Anterior cingulate cortex (tissue), 58 donors: ENCODE results near the gene CNGB1.
"Not testable (repeated sequence)": the region's sequence is repeated elsewhere in the genome, so short reads cannot be mapped to it uniquely, and the experiment has no call there.

Experiments used
- DNase-seq, 58 donors: peaks; one replicate each; lab custom pipeline; 2025; lab: John Stamatoyannopoulos, UW

CNGB1 gene

GRCh38 chr16:57956924-57957672 is 13.8 kb downstream of the CNGB1 start:
- DNase-seq = no peak

GRCh38 chr16:57956270-57956808 is 14.6 kb downstream of the CNGB1 start:
- DNase-seq = no peak

DNA sequence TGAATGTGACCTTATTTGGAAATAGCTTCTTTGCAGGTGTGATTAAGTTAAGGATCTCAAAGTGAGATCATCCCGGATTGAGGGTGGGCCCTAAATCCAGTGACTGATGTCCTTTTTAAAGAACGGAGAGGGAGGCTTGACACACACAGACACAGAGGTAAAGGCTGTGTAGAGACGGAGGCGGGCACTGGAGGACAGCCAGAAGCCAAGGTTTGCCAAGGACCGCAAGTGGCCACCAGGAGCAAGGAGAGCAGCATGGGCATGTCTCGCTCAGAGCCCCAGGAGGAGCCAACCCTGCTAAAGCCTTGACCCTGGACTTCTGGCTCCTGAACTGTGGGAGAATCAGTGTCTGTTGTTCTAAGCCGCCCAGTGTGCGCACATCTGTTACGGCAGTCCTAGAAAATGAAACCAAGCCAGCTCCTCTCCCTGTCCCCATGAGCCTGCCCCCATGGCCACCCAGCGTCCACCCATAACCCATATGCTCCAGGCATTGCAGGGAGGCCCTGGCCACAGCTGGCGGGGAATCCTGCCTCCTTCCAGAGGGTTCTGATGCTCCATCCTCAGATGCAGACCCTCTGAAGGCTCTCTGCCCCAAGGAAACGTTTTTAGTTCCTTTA is 15.2 kb downstream of the CNGB1 start:
- no peak for DNase-seq

DNA sequence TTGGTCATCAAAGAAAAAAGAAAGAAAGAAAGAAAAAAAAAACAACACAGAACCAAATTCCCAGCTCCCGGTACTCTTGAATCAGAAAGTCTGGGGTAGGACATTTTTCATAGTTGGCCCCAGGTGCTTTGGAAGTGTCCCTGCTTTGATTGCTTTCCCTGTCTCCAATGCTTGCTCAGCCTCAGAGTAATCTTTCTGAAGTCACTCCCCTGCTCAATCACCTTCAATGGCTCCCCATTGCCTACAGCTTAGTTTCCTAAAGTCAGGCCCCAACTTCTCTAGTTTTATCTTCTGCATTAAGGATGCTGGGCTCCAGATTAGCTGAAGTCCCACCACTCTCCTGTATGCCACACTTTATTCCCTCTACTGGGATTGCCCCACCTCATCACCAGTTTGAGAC is 17.1 kb downstream of the CNGB1 start:
- DNase-seq = no peak

- DNase-seq = no peak
Observed at GRCh38 chr16:57952909-57953308, 18.0 kb downstream of the CNGB1 start.

DNA sequence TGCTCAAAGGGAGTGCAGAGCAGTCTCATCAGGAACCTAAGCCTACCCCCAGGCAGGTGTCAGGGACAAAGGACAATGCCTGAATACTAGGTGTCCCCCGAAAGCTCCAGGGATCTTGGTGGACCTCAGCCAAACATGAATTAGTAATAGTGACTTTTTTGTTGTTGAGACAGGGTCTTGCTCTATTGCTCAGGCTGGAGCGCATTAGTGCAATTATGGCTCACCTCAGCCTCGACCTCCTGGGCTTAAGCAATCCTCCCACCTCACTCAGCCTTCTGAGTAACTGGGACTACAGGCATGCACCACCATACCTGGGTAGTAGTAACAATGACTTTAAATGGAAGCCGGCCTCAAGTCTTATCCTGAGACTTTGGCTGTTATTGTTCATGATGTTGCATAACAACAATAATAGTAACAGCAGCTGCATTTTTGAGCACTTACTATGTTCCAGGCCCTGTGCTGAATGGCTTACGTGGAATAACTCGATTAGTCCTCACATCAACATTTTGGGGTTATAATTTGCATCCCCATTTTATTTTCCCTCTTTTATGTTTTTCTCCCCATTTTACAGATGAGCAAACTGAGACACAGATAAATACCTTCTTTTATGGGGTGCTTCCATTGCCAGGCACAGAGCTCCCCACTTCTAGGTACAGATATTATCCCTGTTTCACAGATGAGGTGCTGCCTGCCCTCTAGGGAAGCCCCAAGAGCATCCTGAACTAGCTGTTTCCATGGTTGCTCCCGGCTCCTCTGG is 19.5 kb downstream of the CNGB1 start:
- DNase-seq = no peak

DNA sequence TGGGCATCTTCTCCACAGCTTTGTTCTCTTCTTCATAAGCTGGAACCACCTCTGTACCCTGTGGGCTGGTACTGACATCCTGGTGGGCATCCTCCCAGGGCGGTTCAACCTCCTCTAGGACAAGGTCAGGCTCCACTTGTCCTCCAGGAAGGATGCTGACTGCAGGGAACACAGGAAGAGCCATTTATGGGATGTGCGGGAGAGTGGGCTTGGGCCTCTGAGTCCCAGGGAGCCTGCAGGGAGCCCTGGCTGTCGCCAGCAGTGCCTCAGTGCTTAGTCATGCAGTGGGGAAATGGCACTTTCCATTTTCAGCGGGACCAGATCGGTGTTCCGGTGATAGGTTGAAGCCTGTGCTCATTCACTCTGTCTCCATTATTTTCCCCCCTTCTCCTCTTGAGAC is 20.5 kb downstream of the CNGB1 start:
- DNase-seq = no peak

- DNase-seq = no peak
Observed at GRCh38 chr16:57949595-57950238, 21.2 kb downstream of the CNGB1 start.

- DNase-seq = no peak
Observed at GRCh38 chr16:57949013-57949412, 21.9 kb downstream of the CNGB1 start.

DNA sequence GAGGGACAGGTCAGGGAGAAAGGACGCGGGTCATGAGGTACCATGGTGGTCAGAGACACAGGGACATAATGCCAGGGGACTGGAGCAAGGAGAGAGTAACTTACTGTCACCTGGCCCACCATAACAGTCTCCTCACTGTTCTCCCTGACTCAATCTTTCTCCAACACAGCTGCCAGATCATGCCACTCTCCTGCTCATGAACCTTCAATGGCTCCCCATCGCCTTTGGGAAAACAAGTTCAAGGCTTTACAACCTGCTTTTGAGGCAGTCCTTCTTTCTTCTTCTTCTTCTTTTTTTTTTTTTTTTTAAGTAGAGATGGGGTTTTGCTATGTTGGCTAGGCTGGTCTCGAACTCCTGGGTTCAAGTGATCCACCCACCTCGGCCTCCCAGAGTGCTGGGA is 22.9 kb downstream of the CNGB1 start:
- DNase-seq = no peak

DNA sequence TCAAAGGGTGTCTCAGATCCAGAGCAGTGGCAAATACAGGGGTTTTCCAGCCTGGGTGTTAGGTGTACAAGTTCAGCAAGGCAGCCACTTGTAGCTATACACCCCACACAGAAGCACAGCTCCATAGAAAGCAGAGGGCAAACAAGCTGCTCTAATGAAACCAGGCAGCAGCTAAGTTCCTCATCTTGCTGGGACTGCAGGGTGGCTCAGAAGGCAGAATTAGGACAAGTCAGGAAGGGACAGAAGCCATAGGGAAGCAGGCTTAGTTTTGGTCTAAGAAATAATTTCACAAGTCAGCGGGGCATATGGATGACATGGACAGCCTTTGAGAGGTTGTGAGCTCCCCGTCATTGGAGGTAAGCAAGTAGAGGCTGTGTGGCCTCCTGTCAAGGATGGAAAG is 23.7 kb downstream of the CNGB1 start:
- no peak for DNase-seq

GRCh38 chr16:57946181-57946801 is 24.6 kb downstream of the CNGB1 start:
- peak in 7 of 58 donors; percentile 5 to 38 (median 8) for DNase-seq

GRCh38 chr16:57945740-57946138 is 25.2 kb downstream of the CNGB1 start:
- DNase-seq = no peak

- no peak for DNase-seq
Observed at GRCh38 chr16:57944970-57945739, 25.8 kb downstream of the CNGB1 start.

DNA sequence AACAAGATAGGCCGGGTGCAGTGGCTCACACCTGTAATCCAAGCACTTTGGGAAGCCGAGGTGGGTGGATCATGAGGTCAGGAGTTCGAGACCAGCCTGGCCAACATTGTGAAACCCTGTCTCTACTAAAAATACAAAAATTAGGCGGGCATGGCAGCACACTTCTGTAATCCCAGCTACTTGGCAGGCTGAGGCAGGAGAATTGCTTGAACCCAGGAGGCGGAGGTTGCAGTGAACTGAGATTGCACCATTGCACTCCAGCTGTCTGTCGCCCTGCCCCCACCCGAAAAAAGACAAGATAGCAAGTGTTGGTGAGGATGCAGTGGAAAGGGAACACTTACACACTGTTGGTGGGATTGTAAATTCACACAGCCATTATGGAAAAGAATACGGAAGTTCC is 27.5 kb downstream of the CNGB1 start:
- DNase-seq = not testable (repeated sequence)

DNA sequence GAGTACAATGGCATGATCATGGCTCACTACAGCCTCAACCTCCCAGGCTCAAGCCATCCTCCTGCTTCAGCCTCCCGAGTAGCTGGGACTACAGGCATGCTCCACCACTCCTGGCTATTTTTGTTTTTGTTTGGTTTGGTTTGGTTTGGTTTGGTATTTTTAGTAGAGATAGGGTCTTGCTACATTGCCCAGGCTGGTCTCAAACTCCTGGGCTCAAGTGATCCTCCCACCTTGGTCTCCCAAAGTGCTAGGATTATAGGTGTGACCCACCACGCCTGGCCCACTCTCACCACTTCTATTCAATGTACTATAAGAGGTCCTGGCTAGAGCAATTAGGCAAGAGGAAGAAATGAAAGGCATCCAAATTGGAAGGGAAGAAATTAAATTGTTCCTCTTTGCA is 29.0 kb downstream of the CNGB1 start:
- not testable (repeated sequence) for DNase-seq

DNA sequence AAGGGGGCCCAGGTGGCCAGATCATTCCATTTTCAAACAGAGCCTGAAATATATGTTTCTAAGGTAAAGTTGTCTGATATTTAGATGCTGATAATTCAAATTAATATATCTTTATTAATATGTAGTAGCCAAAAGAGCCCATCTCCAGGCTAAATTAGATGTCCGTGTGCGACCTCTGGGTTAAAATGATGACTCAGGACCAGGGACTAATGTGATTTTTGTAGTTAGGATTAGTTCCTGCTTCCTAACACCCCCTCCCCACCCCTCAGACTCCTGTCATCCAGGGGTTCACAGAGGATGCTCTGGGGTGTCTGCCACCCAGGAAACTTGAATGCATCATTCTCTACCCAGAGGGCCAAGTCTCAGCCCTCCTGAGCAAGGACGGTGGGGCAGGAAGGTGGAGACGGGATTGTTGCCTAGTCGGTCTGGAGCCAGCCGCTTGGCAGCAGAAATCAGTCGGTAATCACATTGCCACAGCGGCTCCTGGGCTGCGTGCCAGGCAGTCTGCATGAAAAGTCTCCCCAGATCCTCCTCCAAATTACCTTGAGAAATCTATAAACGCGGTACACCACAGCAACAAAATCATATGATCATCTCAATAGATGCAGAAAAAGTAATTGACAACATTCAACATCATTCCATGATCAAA is 29.8 kb downstream of the CNGB1 start:
- DNase-seq = peak in 46 of 58 donors; percentile 5 to 75 (median 42)

DNA sequence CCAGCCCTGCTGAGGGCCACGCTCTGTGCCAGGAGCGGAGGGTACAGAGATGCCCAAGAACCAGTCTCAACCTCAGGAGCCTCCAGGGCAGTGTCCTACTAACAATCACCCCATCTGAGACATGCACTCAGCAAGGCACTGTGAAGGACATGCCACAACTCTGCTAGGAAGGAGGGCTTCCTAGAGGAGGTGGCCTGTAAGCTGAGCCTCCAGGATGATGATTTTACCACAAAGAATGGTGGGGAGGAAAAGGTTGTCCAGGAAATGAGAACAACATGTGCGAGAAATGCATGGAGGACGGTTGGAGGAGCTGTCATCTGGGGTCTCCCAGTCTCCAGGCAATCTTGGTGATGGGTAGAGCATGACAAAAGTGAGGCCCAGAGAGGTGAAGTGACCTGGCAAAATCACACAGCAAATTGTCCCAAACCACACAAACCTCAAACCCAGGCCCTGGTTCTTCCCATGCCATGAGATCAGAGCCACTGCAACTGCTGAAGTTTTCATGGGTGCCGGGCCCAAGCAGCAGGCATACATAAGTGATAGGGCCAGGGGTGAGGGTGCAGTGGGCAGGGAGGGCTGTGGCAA is 30.5 kb downstream of the CNGB1 start:
- no peak for DNase-seq

DNA sequence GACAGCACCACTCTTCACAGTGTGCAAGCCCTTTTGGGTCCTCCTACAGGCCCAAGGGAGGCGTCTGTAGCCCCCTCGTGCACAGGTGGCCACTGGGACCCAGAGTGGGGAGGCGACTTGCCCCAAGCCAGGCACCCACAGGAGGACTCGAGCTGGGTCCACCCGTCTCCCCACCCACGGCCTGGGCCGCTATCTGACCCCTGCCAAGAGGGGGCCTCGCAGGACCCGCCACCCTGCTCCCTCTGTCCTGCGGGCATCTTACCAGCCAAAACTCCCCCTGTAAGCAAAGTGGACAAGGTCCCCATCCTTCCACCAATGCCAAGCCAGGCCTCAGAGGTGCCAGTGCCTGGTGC is 31.1 kb downstream of the CNGB1 start:
- DNase-seq = no peak
